Cardiac ventricle fibroblast (primary cell): ENCODE results near the gene TAF11L11. TPM values are rescaled to one million over a fixed set of nuclear protein-coding genes. Genes with fewer than 3 reads are reported as not detected.

Experiments
- total RNA-seq: library from RNA; depleted of rRNA; stranded (reverse); fragments of >200 nt; gene quantifications from 2 replicates; pipeline ENCODE4 v1.2.3, GENCODE V29; 2015

Gene TAF11L11
- total RNA-seq, result not detected in 2 replicates

DNA sequence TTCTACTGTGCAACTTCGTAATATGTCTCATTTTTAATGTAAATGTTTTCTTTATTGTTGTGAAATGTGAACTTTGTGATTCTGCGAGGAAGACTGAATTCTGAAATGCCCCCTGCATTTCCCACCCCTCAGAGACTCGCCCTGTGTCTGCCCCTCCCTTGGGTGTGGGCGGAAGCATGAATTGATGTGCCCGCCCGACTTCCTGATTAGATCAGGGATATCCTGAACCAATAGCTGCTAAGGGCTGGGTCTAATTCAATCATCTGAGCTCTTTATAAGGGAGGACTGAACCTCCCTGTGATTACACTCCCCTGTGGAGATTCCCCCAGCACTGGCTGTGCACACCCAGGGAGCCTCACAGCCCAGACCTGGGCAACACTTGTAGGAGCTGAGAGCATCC is at the start of gene TAF11L11:
Gene TAF11L11, plus strand, starts transcription at position 304 of the 400 bp plus-strand sequence.

DNA sequence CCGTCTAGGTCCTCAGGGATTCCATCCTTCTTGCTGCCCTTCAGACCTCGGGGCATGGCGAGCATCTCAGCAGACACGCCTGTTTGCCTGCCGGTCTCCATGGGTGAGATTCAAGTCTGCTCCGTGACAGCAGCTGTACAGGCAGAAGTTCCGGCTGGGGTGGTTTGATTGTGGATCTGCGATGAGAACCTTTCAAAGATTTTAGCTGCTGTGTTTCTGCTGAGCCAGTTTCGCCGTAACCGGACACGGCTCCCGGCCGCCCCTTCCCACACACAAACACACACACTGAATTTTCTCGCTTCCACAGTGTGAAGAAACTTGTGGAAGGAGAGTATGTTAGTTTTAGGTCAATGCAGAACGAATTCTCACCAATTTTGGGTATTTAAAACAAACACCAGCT is 18.3 kb upstream of the TAF11L11 start, which contains the start of gene TAF11L7:
Gene TAF11L7, minus strand, starts transcription at position 101 of the 400 bp plus-strand sequence.

DNA sequence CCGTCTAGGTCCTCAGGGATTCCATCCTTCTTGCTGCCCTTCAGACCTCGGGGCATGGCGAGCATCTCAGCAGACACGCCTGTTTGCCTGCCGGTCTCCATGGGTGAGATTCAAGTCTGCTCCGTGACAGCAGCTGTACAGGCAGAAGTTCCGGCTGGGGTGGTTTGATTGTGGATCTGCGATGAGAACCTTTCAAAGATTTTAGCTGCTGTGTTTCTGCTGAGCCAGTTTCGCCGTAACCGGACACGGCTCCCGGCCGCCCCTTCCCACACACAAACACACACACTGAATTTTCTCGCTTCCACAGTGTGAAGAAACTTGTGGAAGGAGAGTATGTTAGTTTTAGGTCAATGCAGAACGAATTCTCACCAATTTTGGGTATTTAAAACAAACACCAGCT is 13.1 kb upstream of the TAF11L11 start, which contains the start of gene TAF11L8:
Gene TAF11L8, minus strand, starts transcription at position 101 of the 400 bp plus-strand sequence.

DNA sequence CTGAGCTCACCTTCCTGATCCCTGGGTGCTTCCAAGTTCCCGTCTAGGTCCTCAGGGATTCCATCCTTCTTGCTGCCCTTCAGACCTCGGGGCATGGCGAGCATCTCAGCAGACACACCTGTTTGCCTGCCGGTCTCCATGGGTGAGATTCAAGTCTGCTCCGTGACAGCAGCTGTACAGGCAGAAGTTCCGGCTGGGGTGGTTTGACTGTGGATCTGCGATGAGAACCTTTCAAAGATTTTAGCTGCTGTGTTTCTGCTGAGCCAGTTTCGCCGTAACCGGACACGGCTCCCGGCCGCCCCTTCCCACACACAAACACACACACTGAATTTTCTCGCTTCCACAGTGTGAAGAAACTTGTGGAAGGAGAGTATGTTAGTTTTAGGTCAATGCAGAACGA is 9.7 kb upstream of the TAF11L11 start, which contains the start of gene TAF11L9:
Gene TAF11L9, minus strand, starts transcription at position 140 of the 400 bp plus-strand sequence.

DNA sequence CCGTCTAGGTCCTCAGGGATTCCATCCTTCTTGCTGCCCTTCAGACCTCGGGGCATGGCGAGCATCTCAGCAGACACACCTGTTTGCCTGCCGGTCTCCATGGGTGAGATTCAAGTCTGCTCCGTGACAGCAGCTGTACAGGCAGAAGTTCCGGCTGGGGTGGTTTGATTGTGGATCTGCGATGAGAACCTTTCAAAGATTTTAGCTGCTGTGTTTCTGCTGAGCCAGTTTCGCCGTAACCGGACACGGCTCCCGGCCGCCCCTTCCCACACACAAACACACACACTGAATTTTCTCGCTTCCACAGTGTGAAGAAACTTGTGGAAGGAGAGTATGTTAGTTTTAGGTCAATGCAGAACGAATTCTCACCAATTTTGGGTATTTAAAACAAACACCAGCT is 6.3 kb upstream of the TAF11L11 start, which contains the start of gene TAF11L10:
Gene TAF11L10, minus strand, starts transcription at position 101 of the 400 bp plus-strand sequence.

DNA sequence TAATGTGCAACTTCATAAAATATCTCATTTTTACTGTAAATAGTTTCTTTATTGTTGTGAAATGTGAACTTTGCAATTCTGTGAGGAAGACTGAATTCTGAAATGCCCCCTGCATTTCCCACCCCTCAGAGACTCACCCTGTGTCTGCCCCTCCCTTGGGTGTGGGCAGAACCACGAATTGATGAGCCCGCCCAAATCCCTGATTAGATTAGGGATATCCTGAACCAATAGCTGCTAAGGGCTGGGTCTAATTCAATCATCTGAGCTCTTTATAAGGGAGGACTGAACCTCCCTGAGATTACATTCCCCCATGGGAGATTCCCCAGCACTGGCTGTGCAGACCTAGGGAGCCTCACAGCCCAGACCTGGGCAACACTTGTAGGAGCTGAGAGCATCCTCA is 6.1 kb downstream of the TAF11L11 start, which contains the start of gene TAF11L12:
Gene TAF11L12, plus strand, starts transcription at position 301 of the 400 bp plus-strand sequence.

DNA sequence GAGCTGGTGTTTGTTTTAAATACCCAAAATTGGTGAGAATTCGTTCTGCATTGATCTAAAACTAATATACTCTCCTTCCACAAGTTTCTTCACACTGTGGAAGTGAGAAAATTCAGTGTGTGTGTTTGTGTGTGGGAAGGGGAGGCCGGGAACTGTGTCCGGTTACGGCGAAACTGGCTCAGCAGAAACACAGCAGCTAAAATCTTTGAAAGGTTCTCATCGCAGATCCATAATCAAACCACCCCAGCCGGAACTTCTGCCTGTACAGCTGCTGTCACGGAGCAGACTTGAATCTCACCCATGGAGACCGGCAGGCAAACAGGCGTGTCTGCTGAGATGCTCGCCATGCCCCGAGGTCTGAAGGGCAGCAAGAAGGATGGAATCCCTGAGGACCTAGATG is 27.8 kb downstream of the TAF11L11 start, which contains the start of gene TAF11L13:
Gene TAF11L13, plus strand, starts transcription at position 301 of the 400 bp plus-strand sequence.

DNA sequence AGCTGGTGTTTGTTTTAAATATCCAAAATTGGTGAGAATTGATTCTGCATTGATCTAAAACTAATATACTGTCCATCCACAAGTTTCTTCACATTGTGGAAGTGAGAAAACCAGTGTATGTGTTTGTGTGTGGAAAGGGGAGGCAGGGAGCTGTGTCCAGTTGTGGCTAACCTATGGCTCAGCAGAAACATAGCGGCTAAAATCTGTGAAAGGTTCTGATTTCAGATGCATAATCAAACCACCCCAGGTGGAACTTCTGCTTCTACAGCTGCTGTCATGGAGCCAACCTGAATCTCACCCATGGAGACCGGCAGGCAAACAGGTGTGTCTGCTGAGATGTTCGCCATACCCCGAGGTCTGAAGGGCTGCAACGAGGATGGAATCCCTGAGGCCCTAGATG is 30.2 kb downstream of the TAF11L11 start, which contains the start of gene TAF11L14:
Gene TAF11L14, plus strand, starts transcription at position 301 of the 400 bp plus-strand sequence.

Other genes with a start within 250 kb of the TAF11L11 start
- gene TAF11L2, start 106.0 kb upstream of the TAF11L11 start, total RNA-seq, result not detected in 2 replicates
- not detected in 2 replicates for gene TAF11L3, start 85.8 kb upstream of the TAF11L11 start, total RNA-seq
- not detected in 2 replicates for gene TAF11L4, start 82.4 kb upstream of the TAF11L11 start, total RNA-seq
- not detected in 2 replicates for gene TAF11L5, start 78.9 kb upstream of the TAF11L11 start, total RNA-seq
- not detected in 2 replicates for gene TAF11L6, start 75.5 kb upstream of the TAF11L11 start, total RNA-seq
- not detected in 2 replicates for gene TAF11L7, start 18.4 kb upstream of the TAF11L11 start, total RNA-seq
- gene TAF11L8, start 13.2 kb upstream of the TAF11L11 start, total RNA-seq, result not detected in 2 replicates
- not detected in 2 replicates for gene TAF11L9, start 9.8 kb upstream of the TAF11L11 start, total RNA-seq
- not detected in 2 replicates for gene TAF11L10, start 6.4 kb upstream of the TAF11L11 start, total RNA-seq
- gene TAF11L12, start 6.2 kb downstream of the TAF11L11 start, total RNA-seq, result not detected in 2 replicates
- not detected in 2 replicates for gene TAF11L13, start 27.9 kb downstream of the TAF11L11 start, total RNA-seq
- gene TAF11L14, start 30.3 kb downstream of the TAF11L11 start, total RNA-seq, result not detected in 2 replicates